ENCODE measurements around the gene NOSTRIN. TPM values are rescaled to one million over a fixed set of nuclear protein-coding genes. Genes with fewer than 3 reads are reported as not detected.

The NOSTRIN gene
- total and polyA plus RNA-seq, 4 donors: 4.1 to 16.7 (median 8.5) TPM

GRCh38 chr2:168819829-168820489 lies 17.5 kb downstream of the NOSTRIN start:
- no peak overlapping the region for H3K4me3 ChIP-seq (ENCODE audit: low read depth in 1 of 3, low read length in 3 of 3)
- no peak for TF ChIP-seq MAX (IDR thresholded peaks at IDR 0.05)
- TF ChIP-seq RXRA (IDR thresholded peaks at IDR 0.05): no peak
- TF ChIP-seq YY1 (IDR thresholded peaks at IDR 0.05): no peak
- TF ChIP-seq NR2F2 (IDR thresholded peaks at IDR 0.05): no peak
- TF ChIP-seq FOXA1 (IDR thresholded peaks at IDR 0.05): no peak
- no peak for TF ChIP-seq JUND (IDR thresholded peaks at IDR 0.05)
- TF ChIP-seq CTCF (IDR thresholded peaks at IDR 0.05; ENCODE audit: low read depth, low read length, missing input control): no peak
- no peak for TF ChIP-seq SP1 (IDR thresholded peaks at IDR 0.05)
- no peak for TF ChIP-seq EGR1 (IDR thresholded peaks at IDR 0.05; ENCODE audit: low read depth in 2 of 2)
- no peak for TF ChIP-seq ZBTB33 (IDR thresholded peaks at IDR 0.05)
- TF ChIP-seq RAD21 (IDR thresholded peaks at IDR 0.05): no peak
- TF ChIP-seq TAF1 (conservative IDR thresholded peaks at IDR 0.05): no peak
- no peak for TF ChIP-seq FOXA2 (IDR thresholded peaks at IDR 0.05)
- 93% methylated on average over 6 of the region's 6 CpGs for WGBS
- H3K4me1 ChIP-seq (ENCODE audit: control insufficient read depth in 4 of 4, insufficient read depth in 4 of 4, low read length in 3 of 4): peaks cover 0 to 12% (median 8%) of the 10 kb centered on the region in 4 donors
- H3K27me3 ChIP-seq (ENCODE audit: control insufficient read depth in 4 of 4, insufficient read depth in 4 of 4, low read length in 3 of 4): no peaks in the 10 kb centered on the region
- no peaks in the 10 kb centered on the region for H3K36me3 ChIP-seq (ENCODE audit: control insufficient read depth in 4 of 4, insufficient read depth in 3 of 4, low read depth in 1 of 4, low read length in 3 of 4)
- no peak for DNase-seq (ENCODE audit: low spot score)
- no peak overlapping the region for H3K9ac ChIP-seq (ENCODE audit: low read depth in 1 of 2, low read length in 2 of 2)
- no peak overlapping the region for H3K27ac ChIP-seq (ENCODE audit: low read depth in 1 of 2, low read length in 2 of 2)
- no peaks in the 10 kb centered on the region for H3K9me3 ChIP-seq (ENCODE audit: control insufficient read depth in 4 of 4, low read length in 3 of 4)

GRCh38 chr2:168821577-168821976 lies 19.1 kb downstream of the NOSTRIN start:
- no peak for DNase-seq (ENCODE audit: low spot score)
- WGBS: 92% methylated on average over 8 of the region's 8 CpGs
- no peak for TF ChIP-seq ZBTB33 (IDR thresholded peaks at IDR 0.05)
- TF ChIP-seq FOXA1 (IDR thresholded peaks at IDR 0.05): no peak
- no peak for TF ChIP-seq FOXA2 (IDR thresholded peaks at IDR 0.05)
- no peak for TF ChIP-seq MAX (IDR thresholded peaks at IDR 0.05)
- TF ChIP-seq GABPA (IDR thresholded peaks at IDR 0.05 in 1 of 2, conservative IDR thresholded peaks at IDR 0.05 in 1 of 2): no peak

More at GRCh38 chr2:168821577-168821976, 19.1 kb downstream of the NOSTRIN start:
- Histone ChIP-seq H3K4me3 (ENCODE audit: low read depth in 1 of 3, low read length in 3 of 3) (no peak overlapping the region), H3K27me3 (ENCODE audit: control insufficient read depth in 4 of 4, insufficient read depth in 4 of 4, low read length in 3 of 4) (no peaks in the 10 kb centered on the region), H3K9me3 (ENCODE audit: control insufficient read depth in 4 of 4, low read length in 3 of 4) (no peaks in the 10 kb centered on the region), H3K27ac (ENCODE audit: low read depth in 1 of 2, low read length in 2 of 2) (no peak overlapping the region), H3K9ac (ENCODE audit: low read depth in 1 of 2, low read length in 2 of 2) (no peak overlapping the region), H3K36me3 (ENCODE audit: control insufficient read depth in 4 of 4, insufficient read depth in 3 of 4, low read depth in 1 of 4, low read length in 3 of 4) (no peaks in the 10 kb centered on the region), H3K4me1 (ENCODE audit: control insufficient read depth in 4 of 4, insufficient read depth in 4 of 4, low read length in 3 of 4) (no peaks in the 10 kb centered on the region)

Data from liver (tissue), 9 donors.